Cardiac muscle cell (in vitro differentiated cells and primary cell): ENCODE results near the gene NFATC1. TPM values are rescaled to one million over a fixed set of nuclear protein-coding genes. Genes with fewer than 3 reads are reported as not detected.

Experiments used
- DNase-seq, 2 donors: peaks; one replicate each; pipeline versions ENCODE4 v3.0.0 to v3.0.0-alpha.2; 2010 to 2017; ENCODE audit warnings: low read depth in 1 of 2, low spot score in 1 of 2
- H3K27ac ChIP-seq: fragments of 200-600 bp; sonication (generic); 2 replicates; pipeline ENCODE4 v1.5.1; 2016
- H3K27me3 ChIP-seq: fragments of 200-600 bp; sonication (generic); 2 replicates; pipeline ENCODE4 v1.6.0; 2016; ENCODE audit warnings: control low read depth
- H3K36me3 ChIP-seq: fragments of 200-600 bp; sonication (generic); 2 replicates; pipeline ENCODE4 v1.5.1; 2016; ENCODE audit warnings: control low read depth
- H3K4me1 ChIP-seq: fragments of 200-600 bp; sonication (generic); 2 replicates; pipeline ENCODE4 v1.8.1; 2017; ENCODE audit warnings: low read depth, mild to moderate bottlenecking, mixed run types
- H3K4me3 ChIP-seq: fragments of 200-600 bp; sonication (generic); 2 replicates; pipeline ENCODE4 v1.5.1; 2016; ENCODE audit warnings: mild to moderate bottlenecking
- H3K9me3 ChIP-seq: fragments of 200-600 bp; sonication (generic); 2 replicates; pipeline ENCODE4 v1.5.1; 2017; ENCODE audit warnings: low read depth, mild to moderate bottlenecking, control low read depth
- polyA plus RNA-seq: library from polyadenylated mRNA; unstranded; fragments of >200 nt; fragmentation: Nextera tagmentation; extraction: Ambion mirVana; gene quantifications from 2 replicates; pipeline ENCODE4 v1.2.1, GENCODE V29; 2016
- total RNA-seq: library from RNA; depleted of rRNA; stranded (reverse); fragments of >200 nt; gene quantifications from 2 replicates; pipeline ENCODE4 v1.2.3, GENCODE V29; 2016
- TF ChIP-seq, protein P1 (sequence below): IDR thresholded peaks from 2 replicates; pipeline ENCODE4 v1.5.1; 2012; ENCODE audit warnings: low read depth, mild to moderate bottlenecking, low read length

Gene NFATC1
- total and polyA plus RNA-seq, 2 experiments from 2014 or later = 10.8 to 11.7 TPM

DNA sequence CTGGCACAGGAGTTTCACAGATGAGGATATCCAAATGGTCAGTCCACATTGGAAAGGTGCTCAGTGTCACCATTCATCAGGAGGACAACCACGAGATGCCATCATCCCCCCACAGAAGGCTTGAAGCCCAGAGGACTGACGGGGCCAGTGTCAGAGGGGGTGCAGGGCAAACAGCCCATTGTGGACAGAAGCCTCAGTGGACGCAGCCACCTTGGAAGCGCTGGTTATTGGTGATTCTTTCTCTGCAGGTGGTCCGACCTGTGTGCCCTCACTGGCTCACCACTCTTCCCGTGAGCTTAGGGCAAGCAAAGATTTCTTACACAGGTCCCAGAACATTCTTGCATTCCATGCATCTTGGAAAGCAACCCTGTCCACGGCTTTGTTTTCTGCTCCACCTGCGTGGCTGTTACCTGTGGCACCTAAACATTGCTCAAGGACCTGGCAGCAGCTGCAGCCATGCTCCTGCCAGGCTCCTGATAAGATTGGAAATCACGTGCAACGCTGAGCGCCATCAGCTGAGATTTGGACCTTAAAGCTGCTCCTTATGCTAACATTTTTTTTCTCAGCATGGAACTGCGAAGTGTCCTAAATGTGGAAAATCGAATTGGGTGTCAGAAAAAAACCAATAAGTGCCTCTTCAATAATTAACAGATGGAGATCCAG is 172.9 kb downstream of the NFATC1 start:
- no peaks in the 10 kb centered on the region for H3K27me3 ChIP-seq
- H3K36me3 ChIP-seq = no peaks in the 10 kb centered on the region
- H3K27ac ChIP-seq = no peak overlapping the region
- TF ChIP-seq, protein P1, sequence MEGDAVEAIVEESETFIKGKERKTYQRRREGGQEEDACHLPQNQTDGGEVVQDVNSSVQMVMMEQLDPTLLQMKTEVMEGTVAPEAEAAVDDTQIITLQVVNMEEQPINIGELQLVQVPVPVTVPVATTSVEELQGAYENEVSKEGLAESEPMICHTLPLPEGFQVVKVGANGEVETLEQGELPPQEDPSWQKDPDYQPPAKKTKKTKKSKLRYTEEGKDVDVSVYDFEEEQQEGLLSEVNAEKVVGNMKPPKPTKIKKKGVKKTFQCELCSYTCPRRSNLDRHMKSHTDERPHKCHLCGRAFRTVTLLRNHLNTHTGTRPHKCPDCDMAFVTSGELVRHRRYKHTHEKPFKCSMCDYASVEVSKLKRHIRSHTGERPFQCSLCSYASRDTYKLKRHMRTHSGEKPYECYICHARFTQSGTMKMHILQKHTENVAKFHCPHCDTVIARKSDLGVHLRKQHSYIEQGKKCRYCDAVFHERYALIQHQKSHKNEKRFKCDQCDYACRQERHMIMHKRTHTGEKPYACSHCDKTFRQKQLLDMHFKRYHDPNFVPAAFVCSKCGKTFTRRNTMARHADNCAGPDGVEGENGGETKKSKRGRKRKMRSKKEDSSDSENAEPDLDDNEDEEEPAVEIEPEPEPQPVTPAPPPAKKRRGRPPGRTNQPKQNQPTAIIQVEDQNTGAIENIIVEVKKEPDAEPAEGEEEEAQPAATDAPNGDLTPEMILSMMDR = no peak
- no peaks in the 10 kb centered on the region for H3K9me3 ChIP-seq
- H3K4me1 ChIP-seq = no peaks in the 10 kb centered on the region
- H3K4me3 ChIP-seq = no peak overlapping the region
- DNase-seq = no peak

DNA sequence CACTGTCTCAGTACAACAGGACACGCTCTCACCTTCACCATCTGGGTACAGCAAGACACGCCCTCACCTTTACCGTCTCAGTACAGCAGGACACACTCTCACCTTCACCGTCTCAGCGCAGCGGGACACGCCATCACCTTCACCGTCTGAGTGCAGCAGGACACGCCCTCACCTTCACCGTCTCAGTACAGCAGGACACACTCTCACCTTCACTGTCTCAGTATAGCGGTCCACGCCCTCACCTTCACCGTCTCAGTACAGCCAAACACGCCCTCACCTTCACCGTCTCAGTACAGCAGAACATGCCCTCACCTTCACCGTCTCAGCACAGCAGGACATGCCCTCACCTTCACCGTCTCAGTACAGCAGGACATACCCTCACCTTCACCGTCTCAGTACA is 174.0 kb downstream of the NFATC1 start:
- Histone ChIP-seq H3K9me3 (no peaks in the 10 kb centered on the region), H3K4me3 (no peak overlapping the region), H3K27ac (no peak overlapping the region), H3K4me1 (no peaks in the 10 kb centered on the region), H3K36me3 (no peaks in the 10 kb centered on the region), H3K27me3 (no peaks in the 10 kb centered on the region)
- DNase-seq = no peak
- TF ChIP-seq, protein P1 = no peak

DNA sequence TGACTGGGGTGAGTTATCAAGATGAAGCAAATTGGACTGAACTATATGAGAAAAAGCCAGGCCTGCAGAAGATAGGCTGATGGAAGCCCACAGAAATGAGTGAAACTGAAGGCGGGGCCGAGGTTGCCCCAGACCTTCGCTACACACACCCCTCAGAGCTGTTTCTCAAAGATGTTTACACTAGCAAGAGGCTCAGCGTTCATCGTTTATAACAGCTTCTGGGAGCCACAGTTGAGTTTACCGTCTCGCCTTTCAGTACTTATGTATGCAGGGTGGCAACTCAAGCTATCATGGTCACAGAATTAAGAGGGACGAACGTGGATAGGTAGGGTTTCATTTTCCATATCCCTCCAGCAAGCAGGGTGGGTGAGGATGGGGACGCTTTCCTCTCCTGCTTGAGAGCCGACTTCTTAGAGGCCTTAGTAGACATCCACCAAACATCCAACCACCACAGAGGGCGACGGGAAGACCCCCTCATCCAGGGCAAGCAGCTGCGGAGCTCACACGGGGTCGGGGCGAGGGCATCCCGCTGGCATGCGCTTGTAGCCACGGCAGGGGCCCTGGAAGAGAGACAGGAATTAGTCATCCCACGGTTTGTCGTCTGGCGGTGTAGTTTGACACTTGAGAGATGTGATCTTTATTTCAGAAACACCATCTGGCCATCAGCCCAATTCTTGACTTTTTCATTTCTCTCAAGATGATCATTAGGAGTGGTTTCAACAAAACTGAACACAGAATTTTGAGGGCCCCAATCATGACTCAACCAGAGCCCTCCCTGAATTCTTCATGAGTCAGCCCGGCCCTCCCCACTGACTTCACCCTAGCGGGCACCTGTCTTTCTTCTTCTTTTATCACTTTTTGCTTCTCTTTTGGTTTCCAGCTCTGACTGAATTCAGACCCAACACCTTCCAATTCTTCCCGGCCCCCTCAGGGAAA is 174.8 kb downstream of the NFATC1 start:
- no peak overlapping the region for H3K27ac ChIP-seq

DNA sequence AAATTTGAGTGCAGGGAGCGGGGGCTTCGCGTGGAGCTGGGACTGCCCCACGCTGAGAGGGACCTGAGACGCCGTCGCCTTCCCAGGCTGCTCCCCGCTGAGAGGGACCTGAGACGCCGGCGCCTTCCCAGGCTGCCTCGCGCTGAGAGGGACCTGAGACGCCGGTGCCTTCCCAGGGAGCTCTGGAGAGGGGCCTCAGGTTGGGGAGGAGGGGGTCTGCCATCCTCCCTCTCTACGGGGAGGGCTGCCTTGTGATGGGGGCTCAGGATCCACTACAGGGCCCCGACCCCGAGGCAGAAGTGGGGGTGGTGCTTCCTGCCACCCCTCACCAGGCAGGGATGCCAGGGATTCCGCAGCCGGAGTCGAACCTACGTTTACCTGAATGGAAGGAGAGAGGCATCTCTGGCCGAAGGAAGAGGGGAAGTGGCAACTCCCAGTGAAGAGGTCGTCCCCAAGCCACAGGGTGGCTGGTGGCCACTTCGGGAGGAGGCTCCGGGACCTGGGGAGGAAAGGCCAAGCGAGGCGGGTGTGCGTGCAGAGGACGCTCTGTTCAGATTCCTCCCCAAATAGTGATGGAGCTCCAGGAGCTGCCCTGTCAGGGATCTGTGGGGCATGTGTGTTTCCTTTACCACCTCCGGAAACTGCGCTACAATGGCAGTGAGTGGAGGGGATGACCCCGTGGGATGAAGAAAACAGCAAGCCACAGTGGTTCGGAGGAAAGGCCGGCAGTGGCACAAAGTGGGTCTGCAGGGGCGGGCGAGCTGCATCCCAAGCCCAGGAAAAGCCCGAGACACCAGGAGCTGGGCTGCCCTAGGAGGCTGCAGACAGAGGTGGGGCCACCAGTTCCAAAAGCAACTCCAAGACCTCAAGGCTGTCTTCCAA is 175.7 kb downstream of the NFATC1 start:
- TF ChIP-seq, protein P1 = no peak
- DNase-seq = no peak
- no peaks in the 10 kb centered on the region for H3K27me3 ChIP-seq
- no peaks in the 10 kb centered on the region for H3K4me1 ChIP-seq
- H3K9me3 ChIP-seq = no peaks in the 10 kb centered on the region
- no peaks in the 10 kb centered on the region for H3K36me3 ChIP-seq
- no peak overlapping the region for H3K4me3 ChIP-seq
- H3K27ac ChIP-seq = no peak overlapping the region

More for the DNA sequence above, 174.8 kb downstream of the NFATC1 start:
- H3K9me3 ChIP-seq = no peaks in the 10 kb centered on the region
- no peaks in the 10 kb centered on the region for H3K4me1 ChIP-seq
- DNase-seq = peak in 1 of 2 donors; percentile 23
- TF ChIP-seq, protein P1 = no peak
- no peak overlapping the region for H3K4me3 ChIP-seq
- H3K27me3 ChIP-seq = no peaks in the 10 kb centered on the region
- H3K36me3 ChIP-seq = no peaks in the 10 kb centered on the region

DNA sequence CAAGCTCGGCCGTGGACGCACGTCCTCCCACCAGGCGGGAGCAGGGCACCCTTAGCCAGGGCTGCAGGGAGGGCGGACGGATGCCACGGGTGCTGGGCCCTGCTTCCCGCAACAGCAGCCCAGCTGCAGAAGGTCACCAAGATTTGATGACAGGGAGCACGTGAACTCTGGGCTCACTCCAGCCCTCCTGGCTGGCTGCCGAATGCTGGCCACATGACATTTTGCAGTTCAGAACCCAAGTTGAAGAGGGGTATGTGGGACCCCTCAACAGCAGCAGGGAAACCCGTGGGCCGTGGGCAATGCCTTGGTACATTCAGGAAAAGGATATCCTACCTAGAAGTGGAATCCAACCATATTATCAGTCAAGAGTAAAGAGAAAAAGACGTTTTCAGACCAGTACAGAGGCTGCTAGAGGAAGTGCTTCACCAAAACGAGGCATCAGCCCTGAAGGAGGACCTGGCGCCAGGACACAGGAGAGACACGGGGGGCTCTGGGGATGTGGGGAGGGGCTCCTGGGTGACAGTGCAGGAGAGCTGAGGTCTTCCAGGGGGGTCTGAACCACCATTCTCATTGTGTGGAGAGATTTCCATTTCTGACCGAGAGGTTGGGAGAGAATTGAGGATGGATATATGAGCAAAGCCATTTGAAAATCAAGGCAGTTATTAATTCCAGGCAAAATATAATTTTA is 176.5 kb downstream of the NFATC1 start:
- no peaks in the 10 kb centered on the region for H3K36me3 ChIP-seq
- TF ChIP-seq, protein P1 = no peak
- no peak overlapping the region for H3K27ac ChIP-seq
- no peaks in the 10 kb centered on the region for H3K27me3 ChIP-seq
- no peak overlapping the region for H3K4me3 ChIP-seq
- no peaks in the 10 kb centered on the region for H3K4me1 ChIP-seq
- no peaks in the 10 kb centered on the region for H3K9me3 ChIP-seq
- peak in 1 of 2 donors; percentile 20 for DNase-seq
